Vagina (tissue), 2 donors: Measurements from ENCODE around the gene NEK7.

Source experiments
- CTCF ChIP-seq, 3 experiments: fragments of 450-650 bp in 2 of 3; fragments of 200-600 bp in 1 of 3; sonication (generic) in 1 of 3; IDR thresholded peaks; one replicate each; pipeline ENCODE4 v1.5.1; 2017 to 2019; ENCODE audit warnings: antibody characterized with exemption in 3 of 3, mild to moderate bottlenecking in 2 of 3, moderate library complexity in 2 of 3
- POLR2AphosphoS5 ChIP-seq, 2 donors: sonication (generic); formaldehyde crosslinking; IDR thresholded peaks; one replicate each; pipeline ENCODE4 v1.9.0; 2017; ENCODE audit warnings: antibody characterized with exemption in 2 of 2, mild to moderate bottlenecking in 2 of 2, low read depth in 1 of 2; ENCODE audit not compliant: insufficient read depth in 1 of 2

DNA sequence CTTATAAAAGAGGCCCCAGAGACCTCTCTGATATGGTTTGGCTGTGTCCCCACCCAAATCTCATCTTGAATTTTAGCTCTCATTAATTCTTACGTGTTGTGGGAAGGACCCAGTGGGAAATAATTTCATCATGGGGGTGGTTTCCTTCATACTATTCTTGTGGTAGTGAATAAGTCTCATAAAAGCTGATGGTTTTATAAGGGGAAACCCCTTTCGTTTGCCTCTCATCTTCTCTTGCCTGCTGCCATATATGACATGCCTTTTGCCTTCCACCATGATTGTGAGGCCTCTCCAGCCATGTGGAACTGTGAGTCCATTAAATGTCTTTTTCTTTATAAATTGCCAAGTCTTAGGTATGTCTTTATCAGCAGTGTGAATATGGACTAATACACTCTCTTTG, 22.5 kb upstream of the NEK7 start:
- TF ChIP-seq CTCF (IDR thresholded peaks at IDR 0.05): no peak
- no peak for TF ChIP-seq POLR2AphosphoS5 (IDR thresholded peaks at IDR 0.05; ENCODE audit: insufficient read depth in 1 of 2, low read depth in 1 of 2)
